Thyroid gland (tissue), 4 donors: ENCODE measurements around the gene RANBP17.

Experiments used
- POLR2A ChIP-seq, 2 donors: fragments of 450-650 bp; IDR thresholded peaks; one replicate each; pipeline ENCODE4 v1.6.1; 2017; ENCODE audit warnings: antibody characterized with exemption in 2 of 2, mild to moderate bottlenecking in 2 of 2, moderate library complexity in 1 of 2
- TF ChIP-seq, protein P1 (sequence below), 6 experiments: fragments of 200-600 bp in 3 of 6; fragments of 450-650 bp in 3 of 6; sonication (generic) in 3 of 6; IDR thresholded peaks; one replicate each; pipeline ENCODE4 v1.5.1; 2016 to 2019; ENCODE audit warnings: antibody characterized with exemption in 6 of 6, mild to moderate bottlenecking in 2 of 6, inconsistent platforms in 1 of 6, moderate library complexity in 1 of 6

DNA sequence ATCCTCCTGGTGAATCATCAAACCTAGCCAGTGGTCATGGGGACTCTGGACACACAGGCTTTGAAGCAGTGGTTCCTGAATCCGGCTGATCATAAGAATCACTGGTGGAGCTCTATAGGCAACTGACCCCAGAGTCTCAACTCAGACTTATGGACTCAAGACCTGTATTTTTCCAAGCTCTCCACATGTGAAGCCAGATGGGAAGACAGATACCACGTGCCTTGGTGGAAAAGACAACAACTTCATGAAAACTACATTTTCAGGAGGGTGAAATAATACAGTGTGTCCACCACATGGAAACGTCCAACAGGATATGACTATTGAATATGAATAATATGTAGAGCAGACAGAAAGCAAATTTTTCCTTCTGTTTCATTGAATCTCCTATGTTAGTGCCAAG lies 44.6 kb upstream of the RANBP17 start:
- TF ChIP-seq, protein P1, sequence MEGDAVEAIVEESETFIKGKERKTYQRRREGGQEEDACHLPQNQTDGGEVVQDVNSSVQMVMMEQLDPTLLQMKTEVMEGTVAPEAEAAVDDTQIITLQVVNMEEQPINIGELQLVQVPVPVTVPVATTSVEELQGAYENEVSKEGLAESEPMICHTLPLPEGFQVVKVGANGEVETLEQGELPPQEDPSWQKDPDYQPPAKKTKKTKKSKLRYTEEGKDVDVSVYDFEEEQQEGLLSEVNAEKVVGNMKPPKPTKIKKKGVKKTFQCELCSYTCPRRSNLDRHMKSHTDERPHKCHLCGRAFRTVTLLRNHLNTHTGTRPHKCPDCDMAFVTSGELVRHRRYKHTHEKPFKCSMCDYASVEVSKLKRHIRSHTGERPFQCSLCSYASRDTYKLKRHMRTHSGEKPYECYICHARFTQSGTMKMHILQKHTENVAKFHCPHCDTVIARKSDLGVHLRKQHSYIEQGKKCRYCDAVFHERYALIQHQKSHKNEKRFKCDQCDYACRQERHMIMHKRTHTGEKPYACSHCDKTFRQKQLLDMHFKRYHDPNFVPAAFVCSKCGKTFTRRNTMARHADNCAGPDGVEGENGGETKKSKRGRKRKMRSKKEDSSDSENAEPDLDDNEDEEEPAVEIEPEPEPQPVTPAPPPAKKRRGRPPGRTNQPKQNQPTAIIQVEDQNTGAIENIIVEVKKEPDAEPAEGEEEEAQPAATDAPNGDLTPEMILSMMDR (IDR thresholded peaks at IDR 0.05): no peak
- no peak for TF ChIP-seq POLR2A (IDR thresholded peaks at IDR 0.05)
